ENCODE measurements around the gene CNKSR3.
"Not testable (repeated sequence)": the region's sequence is repeated elsewhere in the genome, so short reads cannot be mapped to it uniquely, and the experiment has no call there.

Gene CNKSR3

DNA sequence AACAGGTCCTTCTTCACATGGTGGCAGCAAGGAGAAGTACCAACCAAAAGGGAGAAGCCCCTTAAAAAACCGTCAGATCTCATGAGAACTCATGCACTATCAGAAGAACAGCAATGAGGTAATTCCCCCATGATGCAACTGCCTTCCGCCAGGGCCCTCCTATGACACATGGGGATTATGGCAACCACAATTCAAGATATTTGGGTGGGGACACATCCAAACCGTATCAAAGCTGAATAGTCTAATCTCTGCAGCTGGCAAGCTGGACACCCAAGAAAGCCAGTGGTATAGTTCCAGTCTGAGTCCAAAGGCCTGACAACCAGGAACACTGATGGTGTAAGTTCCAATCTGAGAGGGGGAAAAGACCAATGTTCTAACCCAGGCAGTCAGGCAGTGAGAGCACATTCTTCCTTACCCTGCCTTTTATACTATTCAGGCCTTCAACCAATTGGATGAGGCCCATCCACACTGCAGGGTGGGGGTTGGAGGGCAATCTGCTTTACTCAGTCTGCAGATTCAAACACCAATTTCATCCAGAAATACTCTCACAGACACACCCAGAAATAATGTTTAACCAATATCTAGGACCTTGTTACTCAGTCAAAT is 17.9 kb upstream of the CNKSR3 start:
- Histone ChIP-seq H3K27me3 (ENCODE audit: control insufficient read depth, insufficient read depth, low read length) (no peaks in the 10 kb centered on the region), H3K9me3 (ENCODE audit: control insufficient read depth, insufficient read depth, low read depth, low read length) (no peaks in the 10 kb centered on the region), H3K27ac (ENCODE audit: low read depth, low read length) (no peak overlapping the region), H3K9ac (ENCODE audit: low read length) (no peak overlapping the region), H3K4me1 (ENCODE audit: control insufficient read depth, insufficient read depth, low read length) (no peaks in the 10 kb centered on the region), H3K36me3 (ENCODE audit: control insufficient read depth, insufficient read depth, low read length) (no peaks in the 10 kb centered on the region), H3K4me3 (ENCODE audit: low read depth, low read length) (no peak overlapping the region)

DNA sequence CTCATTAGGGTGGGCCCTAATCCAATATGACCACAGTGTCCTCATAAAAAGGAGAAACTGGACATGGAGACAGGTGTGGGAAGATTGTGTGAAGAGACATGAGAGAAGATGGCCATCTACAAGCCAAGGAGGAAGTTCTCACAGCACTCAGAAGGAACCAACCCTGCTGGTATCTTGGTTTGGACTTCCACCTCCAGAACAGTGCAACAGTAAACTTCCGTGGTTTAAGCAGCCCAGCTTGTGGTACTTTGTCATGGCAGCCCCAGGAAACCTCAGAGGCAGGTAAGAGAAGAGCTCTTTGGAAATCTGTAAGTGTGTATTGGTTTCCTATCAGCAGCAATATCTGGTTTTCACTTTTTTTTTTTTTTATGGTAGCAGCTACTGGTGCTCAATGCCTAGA is 16.5 kb upstream of the CNKSR3 start:
- no peaks in the 10 kb centered on the region for H3K9me3 ChIP-seq (ENCODE audit: control insufficient read depth, insufficient read depth, low read depth, low read length)
- no peak overlapping the region for H3K27ac ChIP-seq (ENCODE audit: low read depth, low read length)
- no peaks in the 10 kb centered on the region for H3K4me1 ChIP-seq (ENCODE audit: control insufficient read depth, insufficient read depth, low read length)
- H3K4me3 ChIP-seq (ENCODE audit: low read depth, low read length) = no peak overlapping the region
- no peak overlapping the region for H3K9ac ChIP-seq (ENCODE audit: low read length)
- no peaks in the 10 kb centered on the region for H3K27me3 ChIP-seq (ENCODE audit: control insufficient read depth, insufficient read depth, low read length)
- no peaks in the 10 kb centered on the region for H3K36me3 ChIP-seq (ENCODE audit: control insufficient read depth, insufficient read depth, low read length)

DNA sequence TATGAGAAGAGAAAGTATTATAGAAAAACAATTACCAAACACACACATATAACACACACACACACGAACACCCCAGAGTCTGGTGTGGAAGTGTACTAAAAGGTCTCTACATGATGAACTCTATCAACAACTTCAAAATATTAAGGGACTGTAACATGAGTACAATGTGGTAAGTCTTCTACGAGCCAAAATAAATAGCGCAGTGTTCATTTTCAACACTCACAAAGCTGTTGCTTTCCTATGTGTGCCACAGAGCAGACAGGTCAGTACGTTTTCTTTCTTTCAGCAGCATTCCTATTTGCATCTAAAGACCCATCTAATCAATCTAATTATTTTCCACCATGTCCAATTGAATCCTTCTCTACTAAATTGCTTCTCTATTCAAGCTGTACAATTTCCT is 12.1 kb upstream of the CNKSR3 start:
- Histone ChIP-seq H3K9ac (ENCODE audit: low read length) (no peak overlapping the region), H3K4me1 (ENCODE audit: control insufficient read depth, insufficient read depth, low read length) (peaks cover 4% of the 10 kb centered on the region; the same call in 1 of the 2 replicates), H3K9me3 (ENCODE audit: control insufficient read depth, insufficient read depth, low read depth, low read length) (0 out of 2 replicates have a peak, but pooled peaks cover 4% of the 10 kb centered on the region), H3K27me3 (ENCODE audit: control insufficient read depth, insufficient read depth, low read length) (no peaks in the 10 kb centered on the region), H3K36me3 (ENCODE audit: control insufficient read depth, insufficient read depth, low read length) (no peaks in the 10 kb centered on the region), H3K27ac (ENCODE audit: low read depth, low read length) (no peak overlapping the region), H3K4me3 (ENCODE audit: low read depth, low read length) (no peak overlapping the region)

DNA sequence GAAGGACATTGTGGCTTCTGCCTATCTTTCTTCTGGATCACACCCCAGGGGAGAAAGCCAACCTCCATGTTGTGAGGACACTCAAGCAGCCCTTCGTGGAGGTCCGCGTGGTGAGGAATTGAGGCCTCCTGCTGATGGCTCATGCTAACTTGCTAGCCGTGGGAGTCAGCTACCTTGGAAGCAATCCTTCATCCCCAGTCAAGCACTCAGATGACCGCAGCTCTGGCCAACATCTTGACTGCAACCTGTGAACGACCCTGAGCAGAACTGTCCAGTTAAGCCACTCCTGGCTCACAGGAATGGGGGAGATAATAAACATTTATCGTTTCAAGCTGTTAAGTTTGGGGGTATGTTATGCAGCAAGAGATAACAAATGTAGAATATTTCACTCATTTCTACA is 10.9 kb upstream of the CNKSR3 start:
- Histone ChIP-seq H3K4me3 (ENCODE audit: low read depth, low read length) (no peak overlapping the region), H3K9me3 (ENCODE audit: control insufficient read depth, insufficient read depth, low read depth, low read length) (0 out of 2 replicates have a peak, but pooled peaks cover 4% of the 10 kb centered on the region), H3K9ac (ENCODE audit: low read length) (no peak overlapping the region), H3K27me3 (ENCODE audit: control insufficient read depth, insufficient read depth, low read length) (peaks cover 6% of the 10 kb centered on the region), H3K36me3 (ENCODE audit: control insufficient read depth, insufficient read depth, low read length) (no peaks in the 10 kb centered on the region), H3K4me1 (ENCODE audit: control insufficient read depth, insufficient read depth, low read length) (peaks cover 4% of the 10 kb centered on the region; the same call in 1 of the 2 replicates), H3K27ac (ENCODE audit: low read depth, low read length) (no peak overlapping the region)

DNA sequence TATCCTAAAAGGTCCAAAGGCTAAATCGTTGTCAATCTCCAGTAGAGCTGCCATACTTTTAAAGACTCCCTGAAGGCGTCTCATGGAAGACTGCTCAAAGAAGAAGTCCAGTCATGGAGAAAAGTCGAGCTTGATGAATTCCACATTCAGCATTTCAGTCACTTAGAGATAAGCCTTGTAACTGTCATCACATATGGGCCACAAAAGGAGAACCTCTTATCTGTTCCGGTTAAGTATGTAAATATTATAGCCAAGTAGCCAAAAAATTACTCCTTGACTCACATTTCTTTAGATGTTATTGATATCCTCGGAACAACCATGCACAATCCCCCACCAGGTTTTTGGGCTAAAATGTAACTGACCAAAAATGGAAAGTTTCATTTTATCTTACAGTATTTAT is 9.8 kb upstream of the CNKSR3 start:
- no peaks in the 10 kb centered on the region for H3K36me3 ChIP-seq (ENCODE audit: control insufficient read depth, insufficient read depth, low read length)
- H3K9ac ChIP-seq (ENCODE audit: low read length) = no peak overlapping the region
- peaks cover 17% of the 10 kb centered on the region for H3K27me3 ChIP-seq (ENCODE audit: control insufficient read depth, insufficient read depth, low read length)
- H3K27ac ChIP-seq (ENCODE audit: low read depth, low read length) = no peak overlapping the region
- peaks cover 7% of the 10 kb centered on the region for H3K4me1 ChIP-seq (ENCODE audit: control insufficient read depth, insufficient read depth, low read length)
- 0 out of 2 replicates have a peak, but pooled peaks cover 4% of the 10 kb centered on the region for H3K9me3 ChIP-seq (ENCODE audit: control insufficient read depth, insufficient read depth, low read depth, low read length)
- no peak overlapping the region for H3K4me3 ChIP-seq (ENCODE audit: low read depth, low read length)

DNA sequence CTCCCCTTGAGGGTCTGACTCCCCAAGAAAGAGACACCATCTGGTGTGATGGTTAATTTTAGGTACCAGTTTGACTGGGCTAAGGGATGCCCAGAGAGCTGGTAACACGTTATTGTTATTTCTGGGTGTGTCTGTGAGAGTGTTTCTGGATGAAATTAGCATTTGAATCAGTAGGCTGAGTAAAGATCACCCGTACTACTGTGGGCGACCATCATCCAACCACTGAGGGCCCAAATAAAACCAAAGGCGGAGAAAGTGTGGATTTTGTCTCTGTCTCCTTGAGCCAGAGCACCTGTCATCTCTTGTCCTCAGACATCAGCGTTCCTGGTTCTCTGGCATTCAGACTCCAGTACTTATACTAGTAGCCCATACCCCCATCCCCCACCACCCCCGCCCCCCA is 7.9 kb upstream of the CNKSR3 start:
- Histone ChIP-seq H3K36me3 (ENCODE audit: control insufficient read depth, insufficient read depth, low read length) (no peaks in the 10 kb centered on the region), H3K9me3 (ENCODE audit: control insufficient read depth, insufficient read depth, low read depth, low read length) (0 out of 2 replicates have a peak, but pooled peaks cover 4% of the 10 kb centered on the region), H3K9ac (ENCODE audit: low read length) (no peak overlapping the region), H3K4me1 (ENCODE audit: control insufficient read depth, insufficient read depth, low read length) (peaks cover 8% of the 10 kb centered on the region), H3K27me3 (ENCODE audit: control insufficient read depth, insufficient read depth, low read length) (peaks cover 31% of the 10 kb centered on the region), H3K4me3 (ENCODE audit: low read depth, low read length) (no peak overlapping the region), H3K27ac (ENCODE audit: low read depth, low read length) (no peak overlapping the region)

DNA sequence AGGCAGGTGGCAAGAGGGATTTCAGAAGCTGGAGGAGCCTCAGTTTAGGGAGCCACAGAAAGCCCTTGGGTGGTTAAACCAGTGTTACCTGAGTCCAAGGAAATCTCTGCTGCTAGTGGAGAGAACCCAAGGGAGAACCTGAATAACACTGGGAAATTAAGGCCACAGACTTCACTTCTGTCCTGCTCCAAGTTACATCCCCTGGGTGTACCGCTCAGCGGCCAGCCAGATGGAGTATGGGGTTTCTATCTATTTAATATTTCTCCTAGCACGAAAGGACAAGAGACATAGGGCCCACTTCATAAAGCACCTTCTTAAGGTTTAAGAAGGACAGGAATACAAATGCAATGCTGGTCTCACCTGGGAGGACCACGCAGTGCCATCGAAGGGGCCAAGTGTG is 5.8 kb upstream of the CNKSR3 start:
- H3K27ac ChIP-seq (ENCODE audit: low read depth, low read length) = no peak overlapping the region

DNA sequence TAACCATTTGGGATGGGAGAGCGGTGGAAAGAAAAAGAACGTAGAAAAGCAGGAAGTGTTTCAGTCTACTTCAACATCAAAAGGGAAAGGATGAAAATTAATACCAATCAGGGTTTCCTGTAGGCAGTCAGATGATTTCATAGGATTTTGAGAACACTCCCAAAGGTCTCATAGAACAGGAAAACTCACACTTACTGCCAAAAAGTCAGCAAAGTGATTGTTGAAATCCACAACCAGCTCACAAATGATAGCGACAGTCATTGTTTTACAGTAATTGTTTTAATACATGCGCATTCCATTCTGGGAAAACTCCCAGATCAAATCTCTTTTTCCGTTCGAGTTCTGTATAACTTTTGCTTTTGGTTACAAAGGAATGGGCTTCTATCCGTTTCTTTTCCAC is 5.3 kb upstream of the CNKSR3 start:
- H3K27me3 ChIP-seq (ENCODE audit: control insufficient read depth, insufficient read depth, low read length) = peaks cover 49% of the 10 kb centered on the region
- H3K4me1 ChIP-seq (ENCODE audit: control insufficient read depth, insufficient read depth, low read length) = peaks cover 24% of the 10 kb centered on the region
- no peak overlapping the region for H3K27ac ChIP-seq (ENCODE audit: low read depth, low read length)
- H3K36me3 ChIP-seq (ENCODE audit: control insufficient read depth, insufficient read depth, low read length) = no peaks in the 10 kb centered on the region
- no peak overlapping the region for H3K9ac ChIP-seq (ENCODE audit: low read length)
- H3K9me3 ChIP-seq (ENCODE audit: control insufficient read depth, insufficient read depth, low read depth, low read length) = no peaks in the 10 kb centered on the region
- no peak overlapping the region for H3K4me3 ChIP-seq (ENCODE audit: low read depth, low read length)

More for the DNA sequence above, 5.8 kb upstream of the CNKSR3 start:
- Histone ChIP-seq H3K9me3 (ENCODE audit: control insufficient read depth, insufficient read depth, low read depth, low read length) (0 out of 2 replicates have a peak, but pooled peaks cover 1% of the 10 kb centered on the region), H3K4me3 (ENCODE audit: low read depth, low read length) (no peak overlapping the region), H3K9ac (ENCODE audit: low read length) (no peak overlapping the region), H3K27me3 (ENCODE audit: control insufficient read depth, insufficient read depth, low read length) (peaks cover 49% of the 10 kb centered on the region), H3K36me3 (ENCODE audit: control insufficient read depth, insufficient read depth, low read length) (no peaks in the 10 kb centered on the region), H3K4me1 (ENCODE audit: control insufficient read depth, insufficient read depth, low read length) (peaks cover 24% of the 10 kb centered on the region)

DNA sequence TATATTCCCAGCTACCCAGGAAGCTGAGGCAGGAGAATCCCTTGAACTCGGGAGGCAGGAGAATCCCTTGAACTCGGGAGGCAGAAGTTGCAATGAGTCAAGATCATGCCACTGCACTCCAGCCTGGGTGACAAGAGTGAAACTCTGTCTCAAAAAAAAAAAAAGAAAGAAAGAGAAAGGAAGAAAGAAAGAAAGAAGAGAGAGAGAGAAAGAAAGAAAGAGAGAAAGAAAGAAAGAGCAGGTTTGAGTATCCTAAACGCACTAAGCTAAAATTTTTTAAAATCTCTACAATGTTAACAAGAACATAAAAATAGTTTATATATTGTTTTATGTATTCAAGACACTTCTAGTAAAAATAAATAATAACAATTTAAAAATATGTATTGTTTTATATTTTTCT is 4.6 kb upstream of the CNKSR3 start:
- not testable (repeated sequence) for H3K27ac ChIP-seq (ENCODE audit: low read depth, low read length); H3K9me3 ChIP-seq (ENCODE audit: control insufficient read depth, insufficient read depth, low read depth, low read length); H3K4me3 ChIP-seq (ENCODE audit: low read depth, low read length); H3K9ac ChIP-seq (ENCODE audit: low read length); H3K36me3 ChIP-seq (ENCODE audit: control insufficient read depth, insufficient read depth, low read length)
- H3K27me3 ChIP-seq (ENCODE audit: control insufficient read depth, insufficient read depth, low read length) = peaks cover 51% of the 10 kb centered on the region
- peaks cover 24% of the 10 kb centered on the region for H3K4me1 ChIP-seq (ENCODE audit: control insufficient read depth, insufficient read depth, low read length)

DNA sequence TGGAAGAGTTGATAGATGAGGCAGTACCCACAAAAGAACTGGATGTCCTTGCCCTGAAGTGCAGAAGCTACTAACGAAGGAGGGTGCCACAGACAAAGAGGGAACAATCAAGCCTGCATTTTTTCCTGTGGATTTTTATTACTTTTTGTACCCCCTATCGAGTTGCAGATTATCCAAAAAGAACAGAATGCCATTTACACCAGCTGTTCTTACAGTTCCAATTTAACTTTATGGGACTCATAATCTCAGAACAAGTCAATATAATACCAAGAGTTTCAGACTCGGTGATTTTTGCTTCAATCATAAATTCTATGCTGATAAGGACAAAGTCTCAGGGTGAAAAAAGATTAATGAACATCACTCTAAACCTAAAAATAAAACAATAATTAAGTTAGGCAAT is 4.0 kb upstream of the CNKSR3 start:
- no peak overlapping the region for H3K27ac ChIP-seq (ENCODE audit: low read depth, low read length)
- no peaks in the 10 kb centered on the region for H3K9me3 ChIP-seq (ENCODE audit: control insufficient read depth, insufficient read depth, low read depth, low read length)
- peaks cover 24% of the 10 kb centered on the region for H3K4me1 ChIP-seq (ENCODE audit: control insufficient read depth, insufficient read depth, low read length)
- H3K9ac ChIP-seq (ENCODE audit: low read length) = no peak overlapping the region
- H3K4me3 ChIP-seq (ENCODE audit: low read depth, low read length) = no peak overlapping the region
- no peaks in the 10 kb centered on the region for H3K36me3 ChIP-seq (ENCODE audit: control insufficient read depth, insufficient read depth, low read length)
- H3K27me3 ChIP-seq (ENCODE audit: control insufficient read depth, insufficient read depth, low read length) = peaks cover 57% of the 10 kb centered on the region

DNA sequence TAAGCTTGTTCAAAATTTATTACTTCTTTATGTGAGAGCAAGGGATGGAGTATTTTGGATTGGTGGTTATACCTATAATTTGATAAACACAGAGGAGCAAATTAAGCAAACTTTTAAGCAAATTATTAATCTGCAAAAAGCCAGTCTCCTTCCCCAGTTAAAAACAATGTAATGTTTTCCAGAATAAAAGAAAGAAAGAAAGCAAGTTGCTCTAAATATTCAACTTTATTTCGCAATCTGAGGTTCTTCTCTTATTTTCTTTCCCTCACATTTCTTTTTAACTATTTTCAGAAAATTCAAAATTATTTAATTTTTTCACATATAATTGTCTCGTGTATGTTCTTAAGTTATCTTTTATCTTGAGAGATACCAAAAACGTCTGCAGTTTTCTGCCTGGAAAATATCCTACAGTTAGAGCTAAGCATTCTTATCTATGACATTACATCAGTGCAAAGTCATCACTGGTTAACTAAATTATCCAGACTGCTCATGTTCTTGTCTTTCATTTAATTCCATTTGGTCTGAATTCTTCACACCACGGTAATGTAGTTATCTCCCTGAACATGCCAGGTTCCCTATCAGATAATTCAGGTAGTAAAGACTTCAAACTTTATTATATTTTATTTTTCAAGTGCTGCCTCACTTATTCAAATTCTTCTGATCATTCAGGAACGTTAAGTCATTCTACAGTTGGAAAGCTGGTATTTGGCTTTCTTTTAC is 3.3 kb upstream of the CNKSR3 start:
- H3K36me3 ChIP-seq (ENCODE audit: control insufficient read depth, insufficient read depth, low read length) = no peaks in the 10 kb centered on the region
- no peak overlapping the region for H3K9ac ChIP-seq (ENCODE audit: low read length)
- no peaks in the 10 kb centered on the region for H3K9me3 ChIP-seq (ENCODE audit: control insufficient read depth, insufficient read depth, low read depth, low read length)
- H3K27ac ChIP-seq (ENCODE audit: low read depth, low read length) = no peak overlapping the region
- peaks cover 26% of the 10 kb centered on the region for H3K4me1 ChIP-seq (ENCODE audit: control insufficient read depth, insufficient read depth, low read length)
- H3K4me3 ChIP-seq (ENCODE audit: low read depth, low read length) = no peak overlapping the region
- peaks cover 64% of the 10 kb centered on the region for H3K27me3 ChIP-seq (ENCODE audit: control insufficient read depth, insufficient read depth, low read length)
